Activated CD4-positive, alpha-beta T cell treated with anti-CD3 and anti-CD28 coated beads, Interleukin-2, amount 50 U/mL, for 16 hours (primary cell): Measurements from ENCODE around the gene BRD7.

ENCODE experiments used
- DNase-seq: peaks from one replicate; pipeline ENCODE4 v3.0.0-alpha.2; 2020

Gene BRD7

DNA sequence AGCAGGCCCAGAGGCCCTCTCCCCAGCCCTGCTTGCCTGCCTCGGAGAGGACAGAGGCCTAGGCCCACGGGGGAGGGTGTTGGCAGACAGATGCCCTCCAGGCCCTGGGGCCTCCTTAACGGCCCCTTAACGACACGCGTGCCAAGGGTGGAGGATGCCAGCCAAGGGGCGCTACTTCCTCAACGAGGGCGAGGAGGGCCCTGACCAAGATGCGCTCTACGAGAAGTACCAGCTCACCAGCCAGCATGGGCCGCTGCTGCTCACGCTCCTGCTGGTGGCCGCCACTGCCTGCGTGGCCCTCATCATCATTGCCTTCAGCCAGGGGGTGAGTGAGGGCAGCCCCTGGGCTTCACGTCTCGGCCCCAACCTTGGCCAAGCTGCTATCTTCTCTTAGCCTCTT is 80.8 kb downstream of the BRD7 start:
- DNase-seq = no peak

GRCh38 chr16:50286681-50287080 is 82.1 kb downstream of the BRD7 start:
- DNase-seq = no peak

- no peak for DNase-seq
These were observed 83.3 kb downstream of the BRD7 start for GRCh38 chr16:50285406-50286003.

DNA sequence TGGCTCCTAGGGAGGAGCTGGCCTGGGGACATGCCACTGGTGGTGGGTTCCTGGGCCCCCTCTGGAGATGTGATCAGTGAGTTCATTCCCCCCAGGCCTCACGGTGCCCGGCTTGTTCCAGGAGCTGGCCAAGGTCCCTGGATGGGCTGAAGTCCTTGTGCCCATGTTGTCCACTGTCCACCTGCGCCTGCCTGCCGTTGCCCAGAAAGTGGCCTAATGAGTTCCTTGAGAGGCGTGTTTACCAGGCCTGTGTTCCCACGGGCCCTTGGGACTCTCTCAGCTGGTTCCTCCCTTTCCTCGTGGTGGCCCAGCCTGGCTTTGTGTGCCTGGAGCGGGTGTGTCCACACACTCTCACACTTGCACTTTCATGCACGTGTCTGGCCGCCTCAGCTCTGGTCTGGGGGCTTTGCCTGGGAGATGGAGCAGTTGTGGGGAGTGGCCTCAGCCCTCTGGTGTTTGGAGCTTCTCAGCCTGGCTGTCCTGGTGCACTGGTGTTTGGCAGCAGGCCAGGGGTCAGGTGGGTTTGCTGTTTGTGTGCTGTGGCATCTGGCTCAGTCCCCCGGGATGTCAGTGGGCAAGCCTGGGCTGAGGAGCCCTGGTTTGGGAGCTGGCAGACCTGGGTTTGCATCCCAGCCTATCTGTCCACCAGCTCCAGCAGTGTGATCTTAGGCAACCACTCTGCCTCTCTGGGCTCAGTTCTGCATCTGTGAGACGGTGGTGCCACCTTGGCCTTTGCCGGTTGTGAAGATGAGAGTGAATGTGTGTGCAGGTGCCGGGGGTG is 84.5 kb downstream of the BRD7 start:
- DNase-seq = no peak

DNA sequence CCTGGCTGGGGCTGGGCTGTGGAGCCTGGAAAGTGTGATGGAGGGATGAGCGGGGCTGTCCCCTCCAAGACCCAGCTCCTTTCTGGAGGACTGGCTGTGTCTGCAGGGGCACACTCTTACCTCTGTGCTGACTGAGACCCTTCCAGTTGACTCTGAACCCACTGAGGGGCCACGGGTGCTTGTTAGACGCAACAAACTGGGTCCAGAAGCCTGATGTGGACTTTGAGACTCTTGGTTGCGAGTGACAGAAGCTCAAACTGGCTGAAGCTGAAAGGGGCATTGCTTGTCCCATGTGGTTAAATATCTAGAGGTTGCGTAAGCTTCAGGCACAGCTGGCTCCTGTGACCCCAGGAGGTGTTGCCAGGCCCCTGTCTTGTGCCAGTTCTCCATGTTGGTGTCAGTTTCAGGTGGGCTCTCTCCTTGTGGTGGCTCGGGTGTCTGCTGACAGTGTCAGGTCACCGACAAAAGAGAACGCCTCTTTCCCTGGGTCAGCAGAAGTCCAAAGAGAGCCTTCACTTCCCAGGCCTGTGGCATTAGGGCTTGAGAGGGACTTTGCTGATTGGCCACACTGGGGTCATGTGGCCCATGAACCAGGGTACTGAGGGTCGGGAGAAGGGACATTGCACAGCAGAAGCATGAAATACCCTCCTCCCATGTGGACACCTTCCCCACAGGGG is 85.7 kb downstream of the BRD7 start:
- no peak for DNase-seq

DNA sequence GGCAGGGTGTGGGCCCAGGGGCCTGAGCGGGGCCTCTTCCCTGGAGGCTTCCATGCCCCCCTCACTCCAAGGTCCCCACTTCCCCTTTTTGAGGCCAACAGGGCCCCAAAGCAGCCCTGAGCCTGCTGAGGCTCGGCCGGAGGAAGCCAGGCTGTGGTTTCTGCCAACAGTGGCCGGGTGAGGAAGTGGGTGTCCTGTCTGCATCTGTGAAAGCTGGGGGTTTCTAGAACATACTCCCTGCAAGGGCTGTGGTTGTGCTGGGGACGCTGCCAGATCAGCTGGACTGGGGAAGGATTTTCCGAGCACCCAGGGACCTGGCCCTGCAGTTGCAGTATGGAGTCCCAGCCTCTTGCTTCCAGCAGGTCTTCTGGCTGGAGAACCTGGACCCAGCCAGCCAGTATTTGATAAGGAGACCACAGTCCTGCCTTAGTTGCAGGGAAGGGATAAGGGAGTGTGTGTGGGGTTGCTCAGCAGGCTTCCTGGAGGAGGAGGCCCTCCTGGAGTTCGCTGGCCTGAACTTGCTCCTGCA is 86.7 kb downstream of the BRD7 start:
- peak; percentile 79 for DNase-seq

DNA sequence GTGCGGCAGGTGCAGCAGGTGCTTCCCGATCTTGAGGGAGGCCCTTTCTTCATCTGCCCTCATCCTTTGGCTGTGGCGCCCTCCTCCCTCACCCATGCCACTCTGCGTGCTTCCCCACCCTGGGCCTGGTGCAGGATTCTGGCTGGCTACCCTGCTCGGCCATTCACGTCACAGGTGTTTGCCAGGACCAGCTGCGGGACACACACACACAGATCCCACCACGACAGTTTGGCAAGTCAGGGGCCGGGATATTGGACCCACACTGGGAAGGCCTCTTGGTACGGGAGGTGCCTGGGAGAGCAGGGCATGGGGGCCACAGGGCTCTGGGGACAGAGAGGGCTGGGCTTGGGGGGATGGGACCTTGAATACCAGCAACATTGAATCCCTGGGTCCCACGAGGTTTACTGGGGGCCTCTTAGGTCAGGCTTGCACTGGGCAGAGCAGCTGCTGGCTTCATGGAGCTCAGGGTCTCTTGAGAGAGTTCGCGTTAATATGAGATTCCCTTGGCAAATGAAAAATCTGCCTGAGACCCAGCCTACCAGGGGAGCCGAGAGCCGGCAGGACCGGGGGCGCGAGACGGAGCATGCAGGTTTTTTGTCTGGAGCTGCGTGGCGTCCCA is 87.3 kb downstream of the BRD7 start:
- DNase-seq = no peak

- no peak for DNase-seq
These were observed 87.9 kb downstream of the BRD7 start for GRCh38 chr16:50280932-50281331.

DNA sequence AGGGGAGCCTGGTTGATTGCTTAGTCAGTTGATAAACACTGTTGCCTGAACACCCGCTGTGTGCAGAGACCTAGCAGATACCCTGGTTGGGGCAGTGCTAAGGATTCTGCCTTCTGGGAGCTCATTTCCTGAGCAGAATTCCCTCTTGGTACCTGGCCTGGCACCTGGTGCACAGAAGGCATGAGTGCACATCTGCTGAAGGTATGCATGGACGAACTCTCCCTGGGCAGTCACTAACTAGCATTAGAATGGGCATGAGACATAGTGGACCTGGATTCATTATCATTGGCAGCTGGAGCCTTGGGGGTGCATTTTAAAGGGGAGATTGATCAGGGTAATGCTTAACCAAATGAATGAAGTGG is 89.3 kb downstream of the BRD7 start:
- no peak for DNase-seq

- DNase-seq = no peak
These were observed 90.5 kb downstream of the BRD7 start for GRCh38 chr16:50278251-50278650.

DNA sequence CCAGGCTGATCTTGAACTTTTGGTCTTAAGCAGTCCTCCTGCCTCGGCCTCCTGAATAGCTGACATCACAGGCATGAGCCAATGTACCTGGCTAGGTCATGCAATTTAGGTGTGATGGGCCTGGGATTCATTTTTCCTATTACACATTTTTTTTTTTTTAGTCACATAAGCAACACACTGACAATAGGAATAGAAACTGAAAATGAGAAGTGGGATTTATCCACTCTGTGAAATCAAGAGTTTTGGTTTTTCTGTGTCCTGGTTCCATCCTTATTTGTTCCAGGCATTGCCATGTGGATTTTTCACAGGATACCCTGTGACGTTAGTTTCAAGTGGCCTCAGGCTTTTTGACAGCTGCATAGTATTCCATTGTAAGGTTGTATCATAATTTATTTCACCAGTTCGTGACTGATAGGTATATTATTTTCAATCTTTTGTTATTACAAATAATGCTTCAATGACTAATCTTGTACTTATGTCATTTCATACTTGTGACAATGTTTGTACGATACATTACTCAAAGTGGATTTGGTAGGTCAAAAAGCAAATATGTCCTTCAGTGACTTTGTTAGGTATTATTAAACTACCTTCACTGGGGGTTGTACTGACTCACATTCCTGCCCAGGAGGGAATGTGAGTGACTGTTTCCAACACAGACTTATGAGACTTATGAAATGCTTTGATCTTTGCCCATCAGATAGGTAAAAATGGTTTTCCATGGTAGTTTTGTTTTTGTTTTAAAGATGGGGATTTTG is 91.8 kb downstream of the BRD7 start:
- peak; percentile 53 for DNase-seq

DNA sequence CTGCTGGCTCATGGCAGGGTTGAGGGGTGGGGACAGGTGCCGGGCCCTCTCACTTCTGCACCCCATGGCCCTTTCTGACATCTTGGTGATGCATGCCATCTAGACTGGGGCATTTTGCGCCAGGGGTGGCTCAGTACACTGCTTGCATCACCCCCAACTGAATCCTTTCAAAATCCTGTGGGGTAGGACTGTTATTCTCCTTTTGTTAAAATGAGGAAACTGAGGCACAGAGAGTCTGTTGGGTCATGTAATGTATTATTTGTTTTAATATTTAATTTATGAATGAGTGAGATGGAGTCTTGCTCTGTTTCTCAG is 92.5 kb downstream of the BRD7 start:
- no peak for DNase-seq

- DNase-seq = no peak
These were observed 93.1 kb downstream of the BRD7 start for GRCh38 chr16:50275428-50276325.

DNA sequence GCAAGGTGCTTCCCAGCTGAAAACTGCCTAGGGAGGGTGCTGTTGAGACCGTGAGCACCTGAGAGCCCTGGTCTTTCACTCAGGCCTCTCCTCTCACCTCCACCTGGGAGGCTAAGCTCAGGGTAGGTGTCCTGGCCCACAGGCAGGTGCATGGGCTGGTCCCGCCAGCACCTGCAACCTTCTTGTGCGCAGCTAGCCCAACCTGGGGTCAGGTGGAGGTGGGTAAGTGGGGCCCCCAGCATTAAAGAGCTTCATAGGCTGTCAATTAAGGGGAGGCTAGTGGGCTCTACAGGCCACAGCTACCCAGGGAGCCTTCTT is 93.7 kb downstream of the BRD7 start:
- no peak for DNase-seq

GRCh38 chr16:50274326-50275097 is 94.3 kb downstream of the BRD7 start:
- DNase-seq = peak; percentile 53

- peak; percentile 62 for DNase-seq
These were observed 94.9 kb downstream of the BRD7 start for GRCh38 chr16:50273888-50274325.

DNA sequence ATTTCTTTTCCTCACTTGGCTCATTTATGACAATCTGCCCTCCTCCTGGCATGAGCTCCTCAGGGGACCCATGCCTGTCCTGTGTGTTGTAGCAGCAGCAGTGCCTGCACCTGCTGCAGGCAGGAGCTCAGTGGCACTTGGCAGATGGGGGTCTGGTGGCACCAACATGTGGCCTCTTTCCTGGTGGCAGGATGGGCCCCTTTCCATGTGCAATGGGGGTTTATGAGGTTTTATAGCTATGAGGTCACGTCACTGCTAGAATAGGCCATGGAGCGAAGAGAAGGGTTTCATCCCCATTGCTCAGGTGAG is 95.5 kb downstream of the BRD7 start:
- DNase-seq = no peak

DNA sequence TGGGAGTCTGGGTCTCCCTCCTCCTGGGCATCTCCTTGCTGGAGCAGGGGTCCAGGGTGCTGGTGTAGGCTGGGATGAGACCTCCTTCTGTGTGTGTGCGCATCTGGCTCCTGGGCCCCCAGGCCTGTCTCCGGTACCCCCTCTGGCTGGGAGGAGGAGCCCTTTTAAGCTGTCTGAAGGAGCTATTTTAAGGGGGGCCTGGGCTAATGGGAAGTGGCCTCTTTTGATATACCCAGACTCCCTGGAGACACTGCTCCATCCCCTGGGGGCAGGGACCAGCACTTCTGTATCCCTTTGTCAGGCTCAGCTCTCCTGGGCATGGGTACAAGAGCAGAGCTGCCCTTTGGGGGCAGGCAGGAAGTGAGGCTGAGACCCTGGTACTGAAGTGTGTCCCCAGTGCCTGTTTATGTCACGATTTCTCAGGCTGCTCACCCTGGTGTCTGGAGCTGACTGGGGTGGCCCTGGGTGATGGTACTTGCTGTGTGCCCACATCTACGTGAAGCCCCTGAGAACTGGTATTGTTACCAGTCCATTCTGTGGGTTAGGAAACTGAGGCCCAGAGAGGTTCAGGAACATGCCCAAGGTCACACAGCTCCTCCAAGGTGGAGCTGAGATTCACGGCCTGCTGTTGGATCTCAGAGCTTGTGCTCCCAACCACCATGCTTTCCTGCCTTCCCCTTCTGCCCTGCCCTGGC is 96.0 kb downstream of the BRD7 start:
- no peak for DNase-seq

GRCh38 chr16:50272111-50272571 is 96.6 kb downstream of the BRD7 start:
- no peak for DNase-seq
